GM18502 (cell line): ENCODE measurements around the gene BEST3.
"Not testable (repeated sequence)": the region's sequence is repeated elsewhere in the genome, so short reads cannot be mapped to it uniquely, and the experiment has no call there.

ENCODE experiments used
- ATAC-seq: cut with Tn5 transposase; IDR thresholded peaks from one replicate; pipeline ENCODE4 v1.9.1; 2021; ENCODE audit warnings: mild to moderate bottlenecking; ENCODE audit not compliant: unreplicated experiment, poor library complexity

Gene BEST3

GRCh38 chr12:69610126-69610525 lies 89.0 kb downstream of the BEST3 start:
- no peak for ATAC-seq

DNA sequence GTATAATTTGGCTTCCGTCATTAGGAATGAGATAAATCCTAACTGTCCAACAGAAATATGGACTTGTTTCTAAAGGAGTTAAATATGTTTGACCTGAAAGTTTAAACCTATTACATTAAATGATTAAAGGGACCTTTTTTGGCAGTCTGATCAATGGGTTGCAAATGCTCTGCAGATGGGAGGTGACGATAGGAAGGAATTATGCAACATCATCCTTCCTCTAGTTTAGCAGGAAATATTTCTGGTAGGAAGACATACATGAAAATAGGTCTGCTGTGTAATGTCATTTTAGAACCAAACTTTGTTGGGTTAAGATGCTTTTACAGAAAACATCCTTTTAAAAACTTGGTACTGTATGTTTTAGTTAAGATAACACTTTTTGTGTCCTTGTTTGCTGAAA lies 91.0 kb downstream of the BEST3 start:
- no peak for ATAC-seq

DNA sequence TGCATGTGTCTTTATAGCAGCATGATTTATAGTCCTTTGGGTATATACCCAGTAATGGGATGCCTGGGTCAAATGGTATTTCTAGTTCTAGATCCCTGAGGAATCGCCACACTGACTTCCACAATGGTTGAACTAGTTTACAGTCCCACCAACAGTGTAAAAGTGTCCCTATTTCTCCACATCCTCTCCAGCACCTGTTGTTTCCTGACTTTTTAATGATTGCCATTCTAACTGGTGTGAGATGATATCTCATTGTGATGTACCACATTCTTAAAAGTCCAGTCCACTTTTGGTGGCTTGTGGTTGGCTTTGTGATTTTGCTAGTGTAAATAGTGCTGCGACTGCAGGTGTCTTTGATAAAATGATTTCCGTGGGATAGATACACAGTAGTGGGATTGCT lies 94.8 kb downstream of the BEST3 start:
- not testable (repeated sequence) for ATAC-seq
